GM23248 (cell line): Measurements from ENCODE around the gene SERPINH1.

Experiments
- EZH2 ChIP-seq: fragments of 200-600 bp; sonication (generic); IDR thresholded peaks from 2 replicates; pipeline ENCODE4 v1.6.1; 2018; ENCODE audit warnings: antibody characterized with exemption, mild to moderate bottlenecking; ENCODE audit not compliant: insufficient read depth, poor library complexity, severe bottlenecking
- EZH2phosphoT487 ChIP-seq: fragments of 200-600 bp; sonication (generic); IDR thresholded peaks from 2 replicates; pipeline ENCODE4 v1.6.1; 2018; ENCODE audit warnings: antibody characterized with exemption, moderate library complexity, mild to moderate bottlenecking, low read depth; ENCODE audit not compliant: insufficient read depth

DNA sequence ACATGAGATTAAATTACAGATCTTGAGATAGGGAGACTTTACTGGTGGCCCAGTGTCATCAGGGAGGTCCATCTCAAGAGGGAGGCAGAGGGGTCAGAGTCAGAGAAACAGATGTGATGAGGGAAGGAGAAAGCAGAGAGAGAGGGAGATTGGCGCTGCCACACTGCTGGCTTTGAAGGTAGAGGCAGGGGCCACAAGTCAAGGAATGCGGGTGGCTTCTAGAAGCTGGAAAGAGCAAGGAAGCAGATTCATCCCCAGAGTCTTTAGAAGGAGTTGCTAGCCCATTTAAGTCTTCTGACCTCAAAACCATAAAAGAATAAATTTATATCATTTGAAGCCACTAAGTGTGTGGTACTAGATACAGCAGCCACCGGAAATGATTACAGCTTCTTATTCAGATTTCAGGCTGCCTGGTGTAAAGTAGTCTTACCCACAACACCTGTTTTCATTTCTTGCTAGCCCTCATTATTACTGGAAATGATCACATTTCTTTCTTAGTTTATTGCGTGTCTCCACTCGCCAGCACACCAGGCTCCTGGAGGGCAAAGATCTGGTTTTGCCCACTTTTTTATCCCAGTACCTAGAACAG, 12.6 kb upstream of the SERPINH1 start:
- TF ChIP-seq EZH2 (no peak), EZH2phosphoT487 (no peak)
